K562 (cell line): ENCODE results near the gene DTNBP1. TPM values are rescaled to one million over a fixed set of nuclear protein-coding genes. Genes with fewer than 3 reads are reported as not detected.

ENCODE experiments used
- FOS ChIP-seq: IDR thresholded peaks from 3 replicates; pipeline ENCODE4 v1.6.1; 2011; ENCODE audit not compliant: insufficient read length; ENCODE audit errors: extremely low read depth
- FOSL1 ChIP-seq: fragments of 200-800 bp; sonication (Bioruptor generic); conservative IDR thresholded peaks from 2 replicates; pipeline ENCODE4 v1.6.1; 2016; ENCODE audit warnings: missing genetic modification characterization, missing compliant biosample characterization
- KDM1A ChIP-seq, 2 experiments: fragments of 450-650 bp; IDR thresholded peaks; 2 replicates each; pipeline ENCODE4 v1.6.1; 2016; ENCODE audit warnings: mild to moderate bottlenecking in 2 of 2
- MECOM ChIP-seq: fragments of 250-450 bp; sonication (Bioruptor Pico); IDR thresholded peaks from 2 replicates; pipeline ENCODE4 v1.8.0; 2022; ENCODE audit warnings: inconsistent platforms
- NUFIP1 ChIP-seq: fragments of 450-650 bp; IDR thresholded peaks from 2 replicates; pipeline ENCODE4 v1.6.1; 2018; ENCODE audit not compliant: partially characterized antibody
- POLR2B ChIP-seq: fragments of 450-650 bp; IDR thresholded peaks from 2 replicates; pipeline ENCODE4 v1.6.1; 2018; ENCODE audit warnings: low read depth; ENCODE audit not compliant: partially characterized antibody
- POU5F1 ChIP-seq: fragments of 150-350 bp; IDR thresholded peaks from 2 replicates; pipeline ENCODE4 v1.6.1; 2014; ENCODE audit warnings: borderline replicate concordance, low read length, low read depth, mild to moderate bottlenecking; ENCODE audit not compliant: partially characterized antibody
- PPARD ChIP-seq: fragments of 250-450 bp; sonication (Bioruptor Pico); IDR thresholded peaks from 2 replicates; pipeline ENCODE4 v1.8.0; 2022; ENCODE audit warnings: inconsistent platforms, mild to moderate bottlenecking, moderate library complexity
- RBM22 ChIP-seq: fragments of 200-400 bp; formaldehyde crosslinking; IDR thresholded peaks from 2 replicates; pipeline ENCODE4 v1.6.1; 2018; ENCODE audit warnings: low read length, low read depth; ENCODE audit not compliant: poor library complexity, severe bottlenecking
- SP2 ChIP-seq: IDR thresholded peaks from 2 replicates; pipeline ENCODE4 v1.6.1; 2011; ENCODE audit warnings: mild to moderate bottlenecking, low read depth, low read length, moderate library complexity; ENCODE audit not compliant: poor library complexity, severe bottlenecking; ENCODE audit errors: extremely low read depth
- XRCC3 ChIP-seq: fragments of 450-650 bp; IDR thresholded peaks from 2 replicates; pipeline ENCODE4 v1.6.1; 2017; ENCODE audit warnings: mild to moderate bottlenecking, moderate library complexity
- polyA plus RNA-seq, 8 experiments: library from polyadenylated mRNA; depleted of rRNA in 4 of 8; stranded (reverse) in 5 of 8; unstranded in 3 of 8; fragments of >200 nt; fragmentation: Nextera tagmentation in 2 of 8; fragmentation: Illumina TruSeq in 1 of 8; extraction: Ambion mirVana in 2 of 8; extraction: Trizol in 1 of 8; gene quantifications; 2 replicates each; pipeline versions ENCODE4 v1.2.1 to v1.2.3, GENCODE V29; 2011 to 2014; ENCODE audit warnings: inconsistent platforms in 1 of 8, missing spikeins in 1 of 8
- total RNA-seq, 7 experiments: library from RNA; depleted of rRNA in 6 of 7; stranded (reverse); fragments of >200 nt in 6 of 7; fragmentation: Illumina TruSeq in 2 of 7; extraction: Trizol in 2 of 7; gene quantifications; 2 replicates each; pipeline versions ENCODE4 v1.2.1 to v1.2.3, GENCODE V29; 2011 to 2021; ENCODE audit warnings: low replicate concordance in 1 of 7
- TF ChIP-seq, protein P1 (sequence below): fragments of 250-450 bp; sonication (Bioruptor Pico); IDR thresholded peaks from 2 replicates; pipeline ENCODE4 v1.8.0; 2021; ENCODE audit warnings: borderline replicate concordance, mild to moderate bottlenecking, moderate library complexity; ENCODE audit not compliant: poor library complexity, severe bottlenecking
- TF ChIP-seq, protein P2 (sequence below): IDR thresholded peaks from 2 replicates; pipeline ENCODE4 v1.6.1; 2012; ENCODE audit warnings: low read depth, low read length, improper control_type of control experiment, borderline replicate concordance
- TF ChIP-seq, protein P3 (sequence below): fragments of 150-350 bp; IDR thresholded peaks from 2 replicates; pipeline ENCODE4 v1.6.1; 2014; ENCODE audit warnings: low read depth, mild to moderate bottlenecking, low read length, borderline replicate concordance
- TF ChIP-seq, protein P4 (sequence below): sonication (generic); formaldehyde crosslinking; IDR thresholded peaks from 2 replicates; pipeline ENCODE4 v1.8.0; 2022; ENCODE audit warnings: mild to moderate bottlenecking, missing genetic modification reagents
- TF ChIP-seq, protein P5 (sequence below): sonication (generic); formaldehyde crosslinking; IDR thresholded peaks from 2 replicates; pipeline ENCODE4 v1.9.0; 2022; ENCODE audit warnings: mild to moderate bottlenecking, missing genetic modification reagents

The DTNBP1 gene
- total and polyA plus RNA-seq, 9 of the 15 experiments (the other 6 are each of a cell fraction or from before 2014, with no cell fraction given): 16.7 to 54.5 (median 21.4) TPM

DNA sequence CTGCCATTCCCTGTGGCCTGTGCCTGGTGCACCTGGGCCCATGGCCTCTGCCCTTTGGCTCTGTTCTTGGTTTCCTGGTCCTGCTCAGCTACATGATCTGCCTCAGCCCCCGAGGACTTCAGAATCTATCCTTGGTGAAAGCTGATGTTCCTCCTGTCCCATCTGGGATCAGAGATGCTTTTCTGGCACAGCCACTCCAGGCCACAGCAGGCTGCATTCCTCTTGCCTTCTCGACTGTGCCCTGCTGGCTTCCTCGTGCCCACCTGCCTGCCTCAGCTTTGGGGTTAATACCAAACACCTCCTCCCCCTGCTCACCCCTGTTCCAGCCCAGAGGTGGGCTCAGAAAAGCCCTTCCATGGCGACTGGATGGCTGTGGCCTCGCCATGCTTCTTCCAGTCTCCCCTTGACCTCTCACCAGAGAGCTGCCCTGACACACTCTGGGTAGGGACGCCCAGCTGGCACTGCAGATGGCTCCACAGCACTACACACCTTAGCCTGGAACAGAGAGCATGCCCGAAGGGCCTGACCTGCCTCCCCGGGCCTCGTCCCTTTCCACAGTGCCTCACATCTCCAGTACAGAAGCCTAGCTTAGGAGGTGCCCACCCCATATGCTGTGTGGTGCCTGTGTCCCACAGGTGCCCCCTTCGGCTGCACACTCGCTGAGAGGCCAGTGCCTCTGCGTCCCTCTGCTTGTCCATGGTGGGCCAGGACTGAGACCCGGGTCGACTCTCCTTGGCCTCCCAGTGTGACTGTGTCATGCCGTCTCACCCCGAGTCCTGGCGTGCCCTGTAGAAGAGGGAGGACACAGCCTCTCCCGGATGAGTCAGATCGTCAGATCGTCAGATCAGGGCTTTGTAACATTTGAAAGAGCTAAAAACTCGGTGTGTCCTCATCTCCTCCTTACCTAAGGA lies 148.8 kb downstream of the DTNBP1 start (continued):
- TF ChIP-seq FOS: no peak
- no peak for TF ChIP-seq SP2
- TF ChIP-seq, protein P1, sequence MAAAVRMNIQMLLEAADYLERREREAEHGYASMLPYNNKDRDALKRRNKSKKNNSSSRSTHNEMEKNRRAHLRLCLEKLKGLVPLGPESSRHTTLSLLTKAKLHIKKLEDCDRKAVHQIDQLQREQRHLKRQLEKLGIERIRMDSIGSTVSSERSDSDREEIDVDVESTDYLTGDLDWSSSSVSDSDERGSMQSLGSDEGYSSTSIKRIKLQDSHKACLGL (CRISPR knock-in tag): no peak
- peak; percentile 89 for TF ChIP-seq FOSL1 (tag)
- no peak for TF ChIP-seq XRCC3
- no peak for TF ChIP-seq KDM1A (IDR thresholded peaks at IDR 0.05)
- TF ChIP-seq POU5F1: no peak
- TF ChIP-seq RBM22: peak; percentile 85
- TF ChIP-seq, protein P2, sequence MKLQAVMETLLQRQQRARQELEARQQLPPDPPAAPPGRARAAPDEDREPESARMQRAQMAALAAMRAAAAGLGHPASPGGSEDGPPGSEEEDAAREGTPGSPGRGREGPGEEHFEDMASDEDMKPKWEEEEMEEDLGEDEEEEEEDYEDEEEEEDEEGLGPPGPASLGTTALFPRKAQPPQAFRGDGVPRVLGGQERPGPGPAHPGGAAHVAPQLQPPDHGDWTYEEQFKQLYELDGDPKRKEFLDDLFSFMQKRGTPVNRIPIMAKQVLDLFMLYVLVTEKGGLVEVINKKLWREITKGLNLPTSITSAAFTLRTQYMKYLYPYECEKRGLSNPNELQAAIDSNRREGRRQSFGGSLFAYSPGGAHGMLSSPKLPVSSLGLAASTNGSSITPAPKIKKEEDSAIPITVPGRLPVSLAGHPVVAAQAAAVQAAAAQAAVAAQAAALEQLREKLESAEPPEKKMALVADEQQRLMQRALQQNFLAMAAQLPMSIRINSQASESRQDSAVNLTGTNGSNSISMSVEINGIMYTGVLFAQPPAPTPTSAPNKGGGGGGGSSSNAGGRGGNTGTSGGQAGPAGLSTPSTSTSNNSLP: no peak
- TF ChIP-seq, protein P3, sequence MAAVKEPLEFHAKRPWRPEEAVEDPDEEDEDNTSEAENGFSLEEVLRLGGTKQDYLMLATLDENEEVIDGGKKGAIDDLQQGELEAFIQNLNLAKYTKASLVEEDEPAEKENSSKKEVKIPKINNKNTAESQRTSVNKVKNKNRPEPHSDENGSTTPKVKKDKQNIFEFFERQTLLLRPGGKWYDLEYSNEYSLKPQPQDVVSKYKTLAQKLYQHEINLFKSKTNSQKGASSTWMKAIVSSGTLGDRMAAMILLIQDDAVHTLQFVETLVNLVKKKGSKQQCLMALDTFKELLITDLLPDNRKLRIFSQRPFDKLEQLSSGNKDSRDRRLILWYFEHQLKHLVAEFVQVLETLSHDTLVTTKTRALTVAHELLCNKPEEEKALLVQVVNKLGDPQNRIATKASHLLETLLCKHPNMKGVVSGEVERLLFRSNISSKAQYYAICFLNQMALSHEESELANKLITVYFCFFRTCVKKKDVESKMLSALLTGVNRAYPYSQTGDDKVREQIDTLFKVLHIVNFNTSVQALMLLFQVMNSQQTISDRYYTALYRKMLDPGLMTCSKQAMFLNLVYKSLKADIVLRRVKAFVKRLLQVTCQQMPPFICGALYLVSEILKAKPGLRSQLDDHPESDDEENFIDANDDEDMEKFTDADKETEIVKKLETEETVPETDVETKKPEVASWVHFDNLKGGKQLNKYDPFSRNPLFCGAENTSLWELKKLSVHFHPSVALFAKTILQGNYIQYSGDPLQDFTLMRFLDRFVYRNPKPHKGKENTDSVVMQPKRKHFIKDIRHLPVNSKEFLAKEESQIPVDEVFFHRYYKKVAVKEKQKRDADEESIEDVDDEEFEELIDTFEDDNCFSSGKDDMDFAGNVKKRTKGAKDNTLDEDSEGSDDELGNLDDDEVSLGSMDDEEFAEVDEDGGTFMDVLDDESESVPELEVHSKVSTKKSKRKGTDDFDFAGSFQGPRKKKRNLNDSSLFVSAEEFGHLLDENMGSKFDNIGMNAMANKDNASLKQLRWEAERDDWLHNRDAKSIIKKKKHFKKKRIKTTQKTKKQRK: no peak
- TF ChIP-seq MECOM: no peak
- TF ChIP-seq, protein P4, sequence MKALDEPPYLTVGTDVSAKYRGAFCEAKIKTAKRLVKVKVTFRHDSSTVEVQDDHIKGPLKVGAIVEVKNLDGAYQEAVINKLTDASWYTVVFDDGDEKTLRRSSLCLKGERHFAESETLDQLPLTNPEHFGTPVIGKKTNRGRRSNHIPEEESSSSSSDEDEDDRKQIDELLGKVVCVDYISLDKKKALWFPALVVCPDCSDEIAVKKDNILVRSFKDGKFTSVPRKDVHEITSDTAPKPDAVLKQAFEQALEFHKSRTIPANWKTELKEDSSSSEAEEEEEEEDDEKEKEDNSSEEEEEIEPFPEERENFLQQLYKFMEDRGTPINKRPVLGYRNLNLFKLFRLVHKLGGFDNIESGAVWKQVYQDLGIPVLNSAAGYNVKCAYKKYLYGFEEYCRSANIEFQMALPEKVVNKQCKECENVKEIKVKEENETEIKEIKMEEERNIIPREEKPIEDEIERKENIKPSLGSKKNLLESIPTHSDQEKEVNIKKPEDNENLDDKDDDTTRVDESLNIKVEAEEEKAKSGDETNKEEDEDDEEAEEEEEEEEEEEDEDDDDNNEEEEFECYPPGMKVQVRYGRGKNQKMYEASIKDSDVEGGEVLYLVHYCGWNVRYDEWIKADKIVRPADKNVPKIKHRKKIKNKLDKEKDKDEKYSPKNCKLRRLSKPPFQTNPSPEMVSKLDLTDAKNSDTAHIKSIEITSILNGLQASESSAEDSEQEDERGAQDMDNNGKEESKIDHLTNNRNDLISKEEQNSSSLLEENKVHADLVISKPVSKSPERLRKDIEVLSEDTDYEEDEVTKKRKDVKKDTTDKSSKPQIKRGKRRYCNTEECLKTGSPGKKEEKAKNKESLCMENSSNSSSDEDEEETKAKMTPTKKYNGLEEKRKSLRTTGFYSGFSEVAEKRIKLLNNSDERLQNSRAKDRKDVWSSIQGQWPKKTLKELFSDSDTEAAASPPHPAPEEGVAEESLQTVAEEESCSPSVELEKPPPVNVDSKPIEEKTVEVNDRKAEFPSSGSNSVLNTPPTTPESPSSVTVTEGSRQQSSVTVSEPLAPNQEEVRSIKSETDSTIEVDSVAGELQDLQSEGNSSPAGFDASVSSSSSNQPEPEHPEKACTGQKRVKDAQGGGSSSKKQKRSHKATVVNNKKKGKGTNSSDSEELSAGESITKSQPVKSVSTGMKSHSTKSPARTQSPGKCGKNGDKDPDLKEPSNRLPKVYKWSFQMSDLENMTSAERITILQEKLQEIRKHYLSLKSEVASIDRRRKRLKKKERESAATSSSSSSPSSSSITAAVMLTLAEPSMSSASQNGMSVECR (CRISPR knock-in tag): no peak
- TF ChIP-seq NUFIP1: no peak
- TF ChIP-seq PPARD: no peak
- no peak for TF ChIP-seq POLR2B
- TF ChIP-seq, protein P5, sequence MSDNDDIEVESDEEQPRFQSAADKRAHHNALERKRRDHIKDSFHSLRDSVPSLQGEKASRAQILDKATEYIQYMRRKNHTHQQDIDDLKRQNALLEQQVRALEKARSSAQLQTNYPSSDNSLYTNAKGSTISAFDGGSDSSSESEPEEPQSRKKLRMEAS (CRISPR knock-in tag): peak; percentile 31; the same call in 1 of the 2 replicates
